ENCODE results near the gene PRKN.

PRKN gene

DNA sequence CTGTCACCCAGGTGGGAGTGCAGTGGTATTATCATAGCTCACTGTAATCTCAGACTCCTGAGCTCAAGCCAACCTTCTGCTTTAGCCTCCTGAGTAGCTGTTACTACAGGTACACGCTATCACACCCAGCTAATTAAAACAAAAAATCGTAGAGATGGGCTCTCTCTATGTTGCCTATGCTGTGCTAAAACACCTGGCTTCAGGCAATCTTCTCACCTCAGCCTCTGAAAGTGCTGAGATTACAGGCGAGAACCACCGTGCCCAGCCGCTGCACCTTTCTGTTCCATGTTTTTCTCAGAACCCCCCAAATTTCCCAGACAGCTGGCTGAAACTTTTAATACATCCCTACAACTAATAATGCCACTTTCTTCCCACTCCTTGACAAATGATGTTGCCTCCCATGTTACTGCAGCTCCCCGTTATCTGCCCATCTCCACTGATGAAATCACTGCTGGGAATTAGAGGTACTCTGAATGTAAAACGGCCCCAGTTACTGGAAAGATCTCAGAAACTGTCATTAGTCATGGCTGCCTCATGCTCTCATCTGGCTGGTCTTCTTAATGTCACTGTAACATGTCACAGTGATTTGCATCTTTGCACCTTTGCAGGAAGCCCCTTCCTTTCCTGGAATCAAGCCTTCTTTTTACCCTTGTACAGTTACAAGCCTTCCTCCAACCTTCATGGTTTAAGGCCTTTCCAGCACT is 697.5 kb downstream of the PRKN start:
- TF ChIP-seq, protein P1, sequence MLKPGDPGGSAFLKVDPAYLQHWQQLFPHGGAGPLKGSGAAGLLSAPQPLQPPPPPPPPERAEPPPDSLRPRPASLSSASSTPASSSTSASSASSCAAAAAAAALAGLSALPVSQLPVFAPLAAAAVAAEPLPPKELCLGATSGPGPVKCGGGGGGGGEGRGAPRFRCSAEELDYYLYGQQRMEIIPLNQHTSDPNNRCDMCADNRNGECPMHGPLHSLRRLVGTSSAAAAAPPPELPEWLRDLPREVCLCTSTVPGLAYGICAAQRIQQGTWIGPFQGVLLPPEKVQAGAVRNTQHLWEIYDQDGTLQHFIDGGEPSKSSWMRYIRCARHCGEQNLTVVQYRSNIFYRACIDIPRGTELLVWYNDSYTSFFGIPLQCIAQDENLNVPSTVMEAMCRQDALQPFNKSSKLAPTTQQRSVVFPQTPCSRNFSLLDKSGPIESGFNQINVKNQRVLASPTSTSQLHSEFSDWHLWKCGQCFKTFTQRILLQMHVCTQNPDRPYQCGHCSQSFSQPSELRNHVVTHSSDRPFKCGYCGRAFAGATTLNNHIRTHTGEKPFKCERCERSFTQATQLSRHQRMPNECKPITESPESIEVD (tag by site-specific recombination; IDR thresholded peaks at IDR 0.05): no peak
- TF ChIP-seq ZFP37 (tag by site-specific recombination; IDR thresholded peaks at IDR 0.05) (no peak), ZBTB17 (tag by site-specific recombination; IDR thresholded peaks at IDR 0.05) (no peak), SCRT1 (tag by site-specific recombination; IDR thresholded peaks at IDR 0.05; ENCODE audit: borderline replicate concordance) (no peak), GLIS1 (tag by site-specific recombination; IDR thresholded peaks at IDR 0.05) (no peak), ZNF132 (tag by site-specific recombination; IDR thresholded peaks at IDR 0.05; ENCODE audit: borderline replicate concordance) (no peak), ZNF391 (tag by site-specific recombination; IDR thresholded peaks at IDR 0.05; ENCODE audit: borderline replicate concordance, low read depth) (no peak)
- ChIA-PET POLR2A (no interaction called here), CTCF (no interaction called here)
- no peaks in the 10 kb centered on the region for H3K4me1 ChIP-seq (ENCODE audit: control insufficient read depth, insufficient read depth, low read length)
- H3K4me3 ChIP-seq (ENCODE audit: low read depth, low read length): no peak overlapping the region
- H3K36me3 ChIP-seq (ENCODE audit: control insufficient read depth in 2 of 2, insufficient read depth in 1 of 2, low read length in 2 of 2): no peaks in the 10 kb centered on the region
- no peaks in the 10 kb centered on the region for H3K9me3 ChIP-seq (ENCODE audit: control insufficient read depth, insufficient read depth, low read depth, low read length)
- no peak overlapping the region for H3K27ac ChIP-seq (ENCODE audit: extremely low read depth, low read depth, low read length)

DNA sequence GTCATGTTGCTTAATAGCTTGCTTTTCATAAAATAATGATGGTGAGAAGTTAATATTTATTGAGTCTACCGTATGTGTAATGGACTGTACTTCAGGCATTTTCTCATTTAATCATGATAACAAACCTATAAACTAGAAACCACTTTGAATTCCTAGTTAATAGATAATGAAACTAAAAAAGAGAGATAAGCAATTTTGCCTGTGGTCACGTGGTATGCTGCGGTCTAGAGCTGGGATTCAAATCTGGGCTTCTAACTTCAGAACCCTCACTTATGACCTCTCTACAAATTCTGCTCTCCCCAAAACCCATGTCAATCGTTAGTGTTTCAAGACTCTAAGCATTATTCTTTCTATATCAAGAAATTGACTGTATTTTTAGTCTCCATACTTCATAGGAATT is 700.7 kb downstream of the PRKN start:
- Histone ChIP-seq H3K27ac (ENCODE audit: extremely low read depth, low read depth, low read length) (no peak overlapping the region), H3K4me1 (ENCODE audit: control insufficient read depth, insufficient read depth, low read length) (no peaks in the 10 kb centered on the region), H3K9me3 (ENCODE audit: control insufficient read depth, insufficient read depth, low read depth, low read length) (no peaks in the 10 kb centered on the region), H3K36me3 (ENCODE audit: control insufficient read depth in 2 of 2, insufficient read depth in 1 of 2, low read length in 2 of 2) (no peaks in the 10 kb centered on the region), H3K4me3 (ENCODE audit: low read depth, low read length) (no peak overlapping the region)
- ChIA-PET CTCF (interaction anchor here (0.7 kb wide), 1 partner anchor 609 kb away, joined by 4 read pairs; no protein-coding TSS in a partner anchor), POLR2A (no interaction called here)
- TF ChIP-seq, protein P2, sequence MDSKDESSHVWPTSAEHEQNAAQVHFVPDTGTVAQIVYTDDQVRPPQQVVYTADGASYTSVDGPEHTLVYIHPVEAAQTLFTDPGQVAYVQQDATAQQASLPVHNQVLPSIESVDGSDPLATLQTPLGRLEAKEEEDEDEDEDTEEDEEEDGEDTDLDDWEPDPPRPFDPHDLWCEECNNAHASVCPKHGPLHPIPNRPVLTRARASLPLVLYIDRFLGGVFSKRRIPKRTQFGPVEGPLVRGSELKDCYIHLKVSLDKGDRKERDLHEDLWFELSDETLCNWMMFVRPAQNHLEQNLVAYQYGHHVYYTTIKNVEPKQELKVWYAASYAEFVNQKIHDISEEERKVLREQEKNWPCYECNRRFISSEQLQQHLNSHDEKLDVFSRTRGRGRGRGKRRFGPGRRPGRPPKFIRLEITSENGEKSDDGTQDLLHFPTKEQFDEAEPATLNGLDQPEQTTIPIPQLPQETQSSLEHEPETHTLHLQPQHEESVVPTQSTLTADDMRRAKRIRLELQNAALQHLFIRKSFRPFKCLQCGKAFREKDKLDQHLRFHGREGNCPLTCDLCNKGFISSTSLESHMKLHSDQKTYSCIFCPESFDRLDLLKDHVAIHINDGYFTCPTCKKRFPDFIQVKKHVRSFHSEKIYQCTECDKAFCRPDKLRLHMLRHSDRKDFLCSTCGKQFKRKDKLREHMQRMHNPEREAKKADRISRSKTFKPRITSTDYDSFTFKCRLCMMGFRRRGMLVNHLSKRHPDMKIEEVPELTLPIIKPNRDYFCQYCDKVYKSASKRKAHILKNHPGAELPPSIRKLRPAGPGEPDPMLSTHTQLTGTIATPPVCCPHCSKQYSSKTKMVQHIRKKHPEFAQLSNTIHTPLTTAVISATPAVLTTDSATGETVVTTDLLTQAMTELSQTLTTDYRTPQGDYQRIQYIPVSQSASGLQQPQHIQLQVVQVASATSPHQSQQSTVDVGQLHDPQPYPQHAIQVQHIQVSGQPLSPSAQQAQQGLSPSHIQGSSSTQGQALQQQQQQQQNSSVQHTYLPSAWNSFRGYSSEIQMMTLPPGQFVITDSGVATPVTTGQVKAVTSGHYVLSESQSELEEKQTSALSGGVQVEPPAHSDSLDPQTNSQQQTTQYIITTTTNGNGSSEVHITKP (tag by site-specific recombination; IDR thresholded peaks at IDR 0.05): no peak
- TF ChIP-seq ZNF16 (tag by site-specific recombination; IDR thresholded peaks at IDR 0.05; ENCODE audit: low read depth) (no peak), ZNF248 (tag by site-specific recombination; IDR thresholded peaks at IDR 0.05) (no peak)
- TF ChIP-seq, protein P3, sequence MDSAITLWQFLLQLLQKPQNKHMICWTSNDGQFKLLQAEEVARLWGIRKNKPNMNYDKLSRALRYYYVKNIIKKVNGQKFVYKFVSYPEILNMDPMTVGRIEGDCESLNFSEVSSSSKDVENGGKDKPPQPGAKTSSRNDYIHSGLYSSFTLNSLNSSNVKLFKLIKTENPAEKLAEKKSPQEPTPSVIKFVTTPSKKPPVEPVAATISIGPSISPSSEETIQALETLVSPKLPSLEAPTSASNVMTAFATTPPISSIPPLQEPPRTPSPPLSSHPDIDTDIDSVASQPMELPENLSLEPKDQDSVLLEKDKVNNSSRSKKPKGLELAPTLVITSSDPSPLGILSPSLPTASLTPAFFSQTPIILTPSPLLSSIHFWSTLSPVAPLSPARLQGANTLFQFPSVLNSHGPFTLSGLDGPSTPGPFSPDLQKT (IDR thresholded peaks at IDR 0.05; ENCODE audit: borderline replicate concordance, low read depth, low read length): no peak

DNA sequence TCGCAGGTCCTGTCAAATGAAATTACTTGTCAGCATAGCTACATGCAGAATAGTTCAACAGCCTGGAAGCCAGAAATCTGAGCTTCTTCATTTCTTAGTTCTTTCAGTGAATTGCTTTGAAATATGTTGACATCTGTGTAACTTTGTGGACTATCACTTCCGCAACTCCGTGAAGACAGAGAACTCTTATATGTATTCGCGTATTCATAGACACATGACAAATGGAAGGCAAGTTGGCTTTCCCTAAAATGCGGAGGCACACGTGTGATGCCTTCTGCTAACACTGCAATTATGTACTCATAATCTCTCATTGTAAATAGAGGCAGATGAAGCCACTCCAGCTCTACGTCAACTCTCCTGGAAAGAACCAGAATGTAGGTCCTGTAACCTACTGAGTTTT is 701.5 kb downstream of the PRKN start:
- H3K4me1 ChIP-seq (ENCODE audit: control insufficient read depth, insufficient read depth, low read length): no peaks in the 10 kb centered on the region
- no peak overlapping the region for H3K27ac ChIP-seq (ENCODE audit: extremely low read depth, low read depth, low read length)
- ChIA-PET CTCF (interaction anchor here (0.6 kb wide), 1 partner anchor 221 kb away, joined by 3 read pairs; no protein-coding TSS in a partner anchor), POLR2A (no interaction called here)
- H3K4me3 ChIP-seq (ENCODE audit: low read depth, low read length): no peak overlapping the region
- H3K9me3 ChIP-seq (ENCODE audit: control insufficient read depth, insufficient read depth, low read depth, low read length): no peaks in the 10 kb centered on the region
- no peaks in the 10 kb centered on the region for H3K36me3 ChIP-seq (ENCODE audit: control insufficient read depth in 2 of 2, insufficient read depth in 1 of 2, low read length in 2 of 2)
- TF ChIP-seq, protein P4, sequence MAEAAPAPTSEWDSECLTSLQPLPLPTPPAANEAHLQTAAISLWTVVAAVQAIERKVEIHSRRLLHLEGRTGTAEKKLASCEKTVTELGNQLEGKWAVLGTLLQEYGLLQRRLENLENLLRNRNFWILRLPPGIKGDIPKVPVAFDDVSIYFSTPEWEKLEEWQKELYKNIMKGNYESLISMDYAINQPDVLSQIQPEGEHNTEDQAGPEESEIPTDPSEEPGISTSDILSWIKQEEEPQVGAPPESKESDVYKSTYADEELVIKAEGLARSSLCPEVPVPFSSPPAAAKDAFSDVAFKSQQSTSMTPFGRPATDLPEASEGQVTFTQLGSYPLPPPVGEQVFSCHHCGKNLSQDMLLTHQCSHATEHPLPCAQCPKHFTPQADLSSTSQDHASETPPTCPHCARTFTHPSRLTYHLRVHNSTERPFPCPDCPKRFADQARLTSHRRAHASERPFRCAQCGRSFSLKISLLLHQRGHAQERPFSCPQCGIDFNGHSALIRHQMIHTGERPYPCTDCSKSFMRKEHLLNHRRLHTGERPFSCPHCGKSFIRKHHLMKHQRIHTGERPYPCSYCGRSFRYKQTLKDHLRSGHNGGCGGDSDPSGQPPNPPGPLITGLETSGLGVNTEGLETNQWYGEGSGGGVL (tag by site-specific recombination; IDR thresholded peaks at IDR 0.05): no peak
- TF ChIP-seq ZNF791 (tag by site-specific recombination; IDR thresholded peaks at IDR 0.05) (no peak), FEZF1 (tag by site-specific recombination; IDR thresholded peaks at IDR 0.05) (no peak), ZNF184 (tag by site-specific recombination; IDR thresholded peaks at IDR 0.05) (no peak), ZNF248 (tag by site-specific recombination; IDR thresholded peaks at IDR 0.05) (no peak), MZF1 (tag by site-specific recombination; IDR thresholded peaks at IDR 0.05; ENCODE audit: borderline replicate concordance) (no peak), ZNF514 (tag by site-specific recombination; IDR thresholded peaks at IDR 0.05) (no peak), ZNF221 (tag by site-specific recombination; IDR thresholded peaks at IDR 0.05; ENCODE audit: borderline replicate concordance) (no peak), ZBTB1 (tag by site-specific recombination; IDR thresholded peaks at IDR 0.05) (no peak), ZNF560 (tag by site-specific recombination; IDR thresholded peaks at IDR 0.05; ENCODE audit: borderline replicate concordance) (no peak), ZNF747 (tag by site-specific recombination; IDR thresholded peaks at IDR 0.05) (no peak)
